HG02870 (cell line): ENCODE data around the gene DPP10.

Experiments
- ATAC-seq: cut with Tn5 transposase; IDR thresholded peaks from one replicate; pipeline ENCODE4 v1.9.1; 2021; ENCODE audit warnings: mild to moderate bottlenecking, moderate library complexity; ENCODE audit not compliant: unreplicated experiment

DPP10 gene

DNA sequence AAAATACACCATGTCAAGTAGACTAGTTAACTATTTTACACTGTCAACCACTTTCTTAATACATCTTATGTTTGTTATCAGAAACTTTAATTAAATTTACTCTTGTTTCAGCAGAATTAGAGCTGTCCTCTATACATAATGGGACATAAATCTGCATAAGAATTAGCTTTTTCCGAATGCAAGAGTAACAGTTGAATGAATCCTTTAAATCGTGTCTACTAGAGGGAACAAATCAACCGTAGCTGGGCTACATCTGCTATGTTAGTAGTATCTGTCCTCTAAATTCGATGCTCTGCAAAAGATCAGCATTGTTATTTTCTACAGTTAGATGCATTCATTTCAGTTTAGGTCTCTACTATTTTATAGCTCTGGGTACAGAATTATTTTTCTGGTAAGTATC, 1090.6 kb downstream of the DPP10 start:
- ATAC-seq, result no peak

DNA sequence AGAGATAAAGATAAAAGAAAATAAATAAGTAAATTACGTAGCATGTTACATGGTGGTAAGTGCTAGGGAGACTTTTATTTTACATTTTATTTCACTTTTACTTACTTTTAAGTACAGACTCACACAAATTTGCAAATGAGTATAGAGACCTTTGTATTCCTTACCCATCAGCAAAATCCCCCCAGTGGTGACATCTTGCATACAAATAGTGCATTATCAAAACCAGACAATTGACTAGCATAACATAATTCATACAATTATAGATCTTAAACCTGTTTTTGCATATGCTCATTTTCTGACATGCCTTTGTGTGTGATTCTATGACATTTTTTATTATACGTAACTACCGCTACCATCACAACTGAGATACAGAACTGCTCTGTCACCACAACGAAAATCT, 1099.4 kb downstream of the DPP10 start:
- ATAC-seq, result no peak

DNA sequence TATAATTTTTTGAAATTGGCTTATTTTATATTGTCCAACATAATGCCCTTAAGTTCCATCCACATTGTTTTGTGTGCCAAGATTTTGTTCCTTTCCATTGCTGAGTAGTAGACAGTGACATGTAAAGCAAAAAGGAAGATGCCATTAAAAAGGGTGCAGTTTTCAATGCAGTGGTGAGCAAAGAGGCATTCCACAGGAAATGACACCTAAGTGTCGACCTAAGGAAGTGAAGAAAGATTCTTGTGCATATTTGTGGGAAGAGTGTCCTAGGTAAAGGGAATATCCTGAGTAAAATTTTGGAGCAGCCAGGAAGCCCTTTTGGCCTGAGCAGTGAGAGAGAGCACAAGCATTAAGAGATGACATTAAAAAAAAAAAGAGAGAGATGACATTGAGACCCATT, 1099.9 kb downstream of the DPP10 start:
- ATAC-seq, result no peak

DNA sequence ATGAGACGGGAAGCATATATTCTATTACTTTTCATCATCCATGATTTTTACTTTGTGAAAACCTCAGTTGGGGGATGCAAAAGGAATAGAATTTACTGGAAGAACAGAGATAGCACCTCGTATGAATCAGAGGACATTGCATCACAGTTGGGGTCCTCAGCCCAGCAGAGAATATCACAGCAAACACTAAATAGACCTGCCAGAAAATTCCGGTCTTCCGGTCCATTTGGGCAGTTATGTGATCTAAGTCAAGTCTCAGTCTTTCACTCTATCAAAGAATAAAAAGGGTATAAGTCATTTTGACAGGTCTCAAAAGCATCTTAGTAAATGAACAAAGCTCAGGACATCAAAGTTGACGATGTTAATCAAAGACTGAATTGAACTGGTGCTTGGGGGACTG, 1100.6 kb downstream of the DPP10 start:
- ATAC-seq, result no peak

DNA sequence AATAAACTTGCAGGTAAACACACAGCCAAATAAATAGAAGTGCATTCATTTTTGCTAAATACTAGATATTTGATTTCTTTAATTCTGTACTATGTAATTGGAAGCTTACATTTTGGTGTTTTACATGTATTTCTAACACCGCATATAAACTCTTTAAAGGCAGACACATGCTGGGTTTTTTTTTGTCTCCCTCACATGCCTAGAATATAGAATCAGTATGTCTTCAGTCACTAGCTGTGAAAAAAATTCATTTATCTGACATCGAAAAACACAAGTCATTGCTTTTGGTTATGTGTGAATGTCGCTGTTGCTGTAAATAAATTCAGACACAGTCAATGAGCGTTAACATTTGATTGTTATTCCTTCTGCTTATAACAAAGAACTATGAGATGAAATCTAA, 1101.0 kb downstream of the DPP10 start:
- ATAC-seq, result no peak

DNA sequence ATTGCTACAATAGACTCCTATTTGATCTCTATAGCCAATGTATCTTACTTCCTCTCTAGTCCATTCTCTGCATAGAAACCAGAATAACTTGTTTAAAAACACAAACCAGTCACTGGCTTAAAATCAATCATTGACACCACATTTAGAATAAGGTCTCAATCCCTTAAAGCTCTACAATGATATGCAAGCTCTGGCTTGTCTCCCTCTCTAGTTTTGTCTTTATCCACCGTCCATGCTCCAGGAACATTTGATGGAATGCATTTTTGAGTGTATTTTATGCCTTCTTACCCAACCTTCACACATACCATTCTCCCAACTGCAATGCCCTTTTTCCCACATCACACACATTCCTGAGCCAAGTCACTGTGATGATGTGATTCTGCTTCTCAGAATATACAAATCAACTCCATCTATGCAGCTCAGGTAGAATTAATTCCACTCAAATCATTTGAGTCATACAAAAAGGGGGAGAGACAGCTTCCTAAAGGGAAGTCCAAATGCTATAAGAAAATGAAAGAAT, 1107.2 kb downstream of the DPP10 start:
- no peak for ATAC-seq

DNA sequence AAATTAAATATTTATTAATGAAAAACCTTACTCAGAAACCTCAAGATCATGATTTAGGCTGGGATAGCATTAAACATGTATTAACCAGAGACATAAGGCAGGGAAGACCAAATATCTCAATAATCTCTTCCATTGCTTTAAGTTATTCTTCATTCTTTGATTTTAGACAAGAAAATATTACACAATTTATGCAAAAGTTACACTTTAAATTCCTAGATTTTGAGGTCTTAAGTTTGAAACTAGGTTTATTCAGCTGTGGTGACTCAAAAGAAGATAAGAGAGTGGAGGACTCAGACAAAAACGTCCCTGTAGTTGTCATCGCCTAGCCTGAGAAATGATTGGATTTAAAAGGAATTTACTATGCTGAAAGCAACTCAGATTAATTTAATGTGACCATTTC, 1110.3 kb downstream of the DPP10 start:
- ATAC-seq, result no peak

DNA sequence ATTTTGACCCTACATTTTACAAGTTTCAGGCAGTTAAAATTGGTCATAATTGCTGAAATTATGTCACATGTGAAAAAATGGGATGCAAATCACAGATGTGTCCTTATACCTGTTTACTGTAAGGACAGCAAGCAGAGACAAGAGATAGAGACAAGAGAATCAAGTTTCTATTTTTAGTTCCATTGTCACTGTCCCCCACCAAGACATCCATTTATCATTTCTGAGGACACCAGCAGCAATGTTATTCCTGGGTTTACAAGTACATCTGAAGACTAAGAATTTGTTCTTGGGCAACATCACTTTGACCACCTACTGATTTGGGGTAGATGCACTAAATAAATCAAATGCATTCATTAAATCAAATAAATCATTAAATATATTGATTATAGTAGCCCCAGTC, 1111.7 kb downstream of the DPP10 start:
- ATAC-seq, result no peak

DNA sequence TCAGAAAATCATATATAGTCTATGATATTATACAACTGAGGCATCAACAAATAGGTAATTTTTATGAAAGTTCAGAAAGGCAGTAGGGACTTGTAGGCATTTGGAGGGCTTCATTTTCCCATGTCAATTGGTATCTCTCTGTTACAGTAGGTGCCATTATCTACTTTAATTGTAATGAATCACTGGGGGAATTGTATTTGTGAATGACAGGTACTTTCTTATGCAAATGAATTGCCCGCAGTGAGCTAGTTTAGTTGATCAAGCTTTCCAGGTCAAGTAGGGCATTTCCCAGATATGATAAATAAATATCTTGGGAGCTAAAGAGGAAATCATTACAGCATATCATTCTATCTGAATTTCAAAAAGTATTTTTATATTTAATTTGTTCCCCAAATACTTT, 1116.3 kb downstream of the DPP10 start:
- no peak for ATAC-seq

DNA sequence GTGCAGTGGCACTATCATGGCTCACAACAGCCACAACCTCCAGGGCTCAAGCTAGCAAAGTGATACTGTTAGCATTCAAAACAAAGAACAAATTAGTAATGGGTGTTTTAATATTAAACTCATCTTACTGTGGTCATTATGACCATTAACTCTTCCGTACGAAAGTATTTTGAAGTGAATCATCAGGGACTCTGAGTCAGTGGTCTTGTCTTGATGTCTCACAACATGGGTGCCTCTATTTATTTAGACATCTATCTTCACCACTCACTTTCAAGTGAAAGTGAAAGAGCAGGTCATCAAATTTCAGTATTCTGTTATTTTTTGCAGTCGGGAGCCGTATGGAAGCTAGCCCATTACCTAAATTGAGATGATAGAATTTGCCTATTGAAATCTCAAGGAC, 1118.2 kb downstream of the DPP10 start:
- ATAC-seq, result no peak

DNA sequence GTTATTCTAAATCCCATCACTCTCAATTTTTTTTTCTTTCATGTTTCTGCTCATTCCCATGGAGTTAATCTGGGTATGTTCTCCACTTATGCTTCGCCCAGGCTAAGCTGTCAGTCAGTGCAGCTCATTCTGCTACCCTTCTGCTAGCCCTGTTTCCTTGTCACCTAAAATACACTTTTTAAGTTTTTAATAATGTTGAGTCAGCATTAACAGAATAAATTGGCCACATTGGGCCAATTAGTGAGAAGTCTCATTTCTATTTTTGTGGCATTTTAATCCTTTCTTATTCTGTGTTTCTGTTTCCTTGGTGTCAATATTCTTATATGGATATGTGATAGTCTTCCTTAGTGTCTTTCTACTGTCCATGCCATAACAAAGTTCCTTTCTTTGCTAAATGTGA, 1126.2 kb downstream of the DPP10 start:
- no peak for ATAC-seq

DNA sequence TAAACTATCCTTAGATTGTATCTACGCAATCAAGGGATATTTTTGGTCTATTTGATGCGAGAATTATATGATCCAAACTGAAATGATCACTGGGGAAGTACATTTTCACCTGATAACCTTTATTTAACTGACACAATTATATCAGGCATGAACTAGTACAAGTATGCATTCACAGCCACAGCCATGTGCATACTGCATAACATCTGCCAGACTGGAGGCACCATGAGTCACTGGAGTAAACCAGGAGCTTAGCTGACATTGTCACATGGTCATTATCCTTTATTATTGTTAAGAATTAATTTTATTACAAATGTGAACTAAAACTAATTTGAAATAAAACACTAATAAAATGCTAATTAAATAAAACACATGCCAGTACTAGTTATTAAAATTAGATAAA, 1127.1 kb downstream of the DPP10 start:
- no peak for ATAC-seq

DNA sequence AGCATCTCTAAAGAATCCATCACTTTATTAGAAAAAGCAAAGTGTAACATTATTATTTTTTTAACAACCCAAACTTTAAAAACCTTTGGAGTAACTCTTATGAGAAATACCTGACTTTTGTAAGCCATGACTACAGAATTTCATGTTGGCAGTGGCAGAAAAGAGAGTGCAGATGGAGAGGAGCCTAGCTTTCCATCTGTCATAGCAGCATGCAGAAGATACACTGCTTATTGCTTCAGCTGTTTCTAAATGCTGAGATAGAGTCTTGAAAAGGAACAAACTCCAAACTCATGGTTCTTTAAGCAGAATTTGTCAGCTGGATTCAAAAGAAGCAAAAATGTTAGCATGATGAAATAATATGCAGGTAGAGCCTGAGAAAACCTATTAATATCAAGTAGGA, 1130.3 kb downstream of the DPP10 start:
- ATAC-seq, result no peak

DNA sequence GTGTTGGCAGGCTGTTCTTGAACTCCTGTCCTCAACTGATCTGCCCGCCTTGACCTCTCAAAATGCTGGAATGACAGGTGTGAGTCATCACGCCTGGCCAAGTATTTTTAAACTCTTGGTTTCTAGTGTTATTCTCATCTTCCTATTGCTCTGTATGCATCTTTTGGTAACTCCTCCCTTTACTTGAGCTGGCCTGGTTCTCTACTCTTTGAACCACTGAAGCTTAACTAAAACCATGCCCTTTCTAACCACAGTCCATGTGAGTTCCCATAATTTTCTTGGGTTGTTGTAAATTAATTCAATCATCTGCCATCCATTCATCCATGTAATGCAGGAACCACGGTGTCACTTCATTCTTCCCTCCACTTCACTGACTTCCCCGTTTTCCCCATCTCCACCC, 1131.3 kb downstream of the DPP10 start:
- ATAC-seq, result no peak

DNA sequence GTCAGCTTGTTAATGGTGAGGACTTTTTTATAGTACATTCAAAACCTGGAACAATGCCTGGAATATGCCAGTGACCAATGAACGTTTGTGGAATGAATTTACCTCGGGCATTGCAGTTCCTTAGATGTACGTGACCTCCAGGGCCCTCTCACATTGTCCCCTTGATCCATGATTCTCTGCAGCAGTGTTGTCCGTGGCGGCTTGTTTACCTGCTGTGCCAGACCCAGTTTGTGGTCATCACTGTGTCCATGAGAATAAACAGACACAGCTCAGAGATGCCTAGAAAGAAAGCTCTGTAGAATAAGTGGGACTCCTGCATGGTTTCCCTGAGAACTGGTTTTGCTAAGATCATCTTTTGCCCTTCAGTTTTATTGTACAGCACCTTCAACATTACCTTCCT, 1132.2 kb downstream of the DPP10 start:
- no peak for ATAC-seq

DNA sequence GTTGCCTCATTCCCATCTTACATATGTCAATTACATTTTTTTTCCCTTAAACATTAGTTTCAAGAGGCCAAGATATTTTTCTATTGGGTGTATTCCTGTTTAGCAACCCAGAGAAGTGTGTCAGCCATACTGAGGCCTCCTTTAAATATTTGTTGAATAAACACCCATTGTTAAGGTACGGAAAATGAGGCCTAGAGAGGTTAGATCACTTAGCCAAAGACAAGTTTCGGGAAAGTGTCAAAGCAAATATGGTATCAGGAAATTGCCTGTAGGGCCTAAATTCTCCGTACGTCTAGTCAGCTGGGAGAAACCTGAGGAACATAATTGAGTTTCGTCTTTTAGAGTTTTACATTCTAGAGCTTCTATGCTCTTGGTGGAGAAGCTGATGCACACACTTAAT, 1138.3 kb downstream of the DPP10 start:
- no peak for ATAC-seq

DNA sequence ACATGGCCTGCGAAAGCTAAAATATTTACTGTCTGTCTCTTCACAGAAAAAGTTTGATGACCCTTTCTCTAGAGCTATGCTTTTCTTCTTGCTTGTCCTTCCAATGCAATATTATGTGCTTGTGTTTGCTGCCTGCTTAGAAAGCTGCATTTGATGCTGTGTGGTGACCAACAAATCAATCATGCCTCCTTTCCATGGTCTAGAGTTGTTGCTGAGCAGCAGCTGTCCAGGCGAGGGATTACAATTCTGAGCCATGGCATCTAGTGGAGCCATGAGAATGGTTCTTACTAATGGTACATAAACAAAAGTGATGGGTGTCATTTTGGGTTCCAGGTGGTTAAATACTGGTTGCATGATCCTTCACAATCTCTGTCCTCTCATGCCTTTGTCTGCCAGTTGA, 1142.1 kb downstream of the DPP10 start:
- ATAC-seq, result no peak

DNA sequence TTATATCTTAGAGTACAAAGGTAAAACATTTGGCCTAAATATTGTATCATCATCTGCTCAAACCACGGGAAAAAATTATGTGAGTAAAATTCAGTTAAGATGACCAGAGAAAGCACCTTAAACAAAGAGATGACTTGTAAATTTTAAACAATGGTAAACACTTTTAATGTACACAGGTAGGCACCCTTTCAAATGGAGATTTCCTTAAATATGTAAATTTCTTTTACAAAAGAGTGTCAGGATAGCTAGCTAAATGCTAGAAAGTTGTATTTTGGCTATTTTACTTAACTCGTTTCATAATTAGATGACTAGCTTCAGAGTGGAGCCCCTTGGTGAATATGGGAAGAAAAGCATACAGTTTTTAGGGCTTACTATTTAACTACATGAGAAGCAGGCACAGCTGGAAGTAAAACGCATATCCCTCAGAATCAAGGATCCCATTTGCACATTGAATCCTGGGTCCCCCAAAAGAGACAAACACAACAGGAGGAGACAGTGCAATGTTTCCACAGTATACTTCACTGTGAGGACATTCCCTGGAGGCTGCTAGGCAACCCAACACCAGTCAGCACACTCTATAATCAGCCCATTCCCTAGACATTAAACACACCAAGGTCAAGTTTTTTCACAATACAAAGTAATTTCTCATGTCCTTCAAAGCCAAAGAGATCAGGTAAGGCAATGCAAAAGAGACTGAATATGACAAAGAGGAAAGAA, 1154.4 kb downstream of the DPP10 start:
- ATAC-seq, result no peak

DNA sequence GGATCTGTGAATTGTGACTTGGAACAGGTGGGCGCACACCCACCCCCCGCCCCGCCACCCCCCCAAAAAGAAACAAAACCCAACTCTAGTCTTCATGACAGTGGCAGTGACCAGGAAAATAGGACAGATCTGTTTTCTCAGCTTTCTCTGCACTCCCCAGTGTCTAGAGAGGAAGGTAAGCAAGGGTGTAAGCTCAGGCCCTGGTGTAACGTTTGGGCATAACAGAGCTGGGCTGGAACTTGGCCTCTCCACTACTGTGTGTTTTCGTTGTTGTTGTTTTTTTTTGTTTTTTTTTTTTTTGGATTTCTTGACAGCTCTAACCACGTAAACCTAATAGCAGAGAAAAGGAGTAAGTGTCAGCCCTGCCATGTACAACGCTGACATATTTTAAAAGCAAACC, 1160.8 kb downstream of the DPP10 start:
- ATAC-seq, result no peak

DNA sequence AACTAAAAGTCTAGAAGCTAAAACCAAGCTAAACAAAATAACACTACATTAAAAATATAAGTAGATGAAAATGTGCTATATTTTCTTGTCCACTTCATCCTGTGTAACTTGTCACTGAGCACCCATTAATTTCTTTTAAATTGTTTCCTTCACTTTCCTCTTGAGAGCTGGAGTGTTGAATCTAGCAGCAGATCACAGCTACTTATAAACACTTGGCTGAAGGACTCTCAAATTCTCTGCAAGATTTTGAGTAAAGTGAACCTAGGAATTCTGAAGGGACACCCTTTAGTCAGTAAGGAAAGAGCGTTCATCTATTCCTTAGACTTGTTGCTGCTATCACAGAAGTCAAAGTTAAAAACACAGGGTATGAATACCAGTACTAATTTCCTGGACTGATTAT, 1163.9 kb downstream of the DPP10 start:
- ATAC-seq, result no peak

DNA sequence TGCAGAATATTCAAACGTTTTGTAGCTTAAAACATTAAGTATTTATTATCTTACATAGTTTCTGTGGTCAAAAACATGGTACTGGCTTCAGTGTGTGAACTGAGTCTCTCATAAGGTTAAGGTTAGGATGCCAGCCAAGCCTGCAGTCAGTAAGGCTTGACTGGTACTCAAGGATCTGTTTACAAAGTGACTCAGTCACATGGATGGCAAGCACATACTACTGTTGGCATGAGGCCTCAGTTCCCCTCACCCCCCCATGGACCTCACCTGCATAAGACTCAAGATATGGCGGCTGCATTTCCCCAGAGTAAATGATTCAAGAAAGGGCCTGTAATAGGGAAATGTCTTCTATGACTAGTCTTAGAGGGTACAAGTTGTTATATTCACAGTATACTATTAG, 1167.5 kb downstream of the DPP10 start:
- no peak for ATAC-seq

DNA sequence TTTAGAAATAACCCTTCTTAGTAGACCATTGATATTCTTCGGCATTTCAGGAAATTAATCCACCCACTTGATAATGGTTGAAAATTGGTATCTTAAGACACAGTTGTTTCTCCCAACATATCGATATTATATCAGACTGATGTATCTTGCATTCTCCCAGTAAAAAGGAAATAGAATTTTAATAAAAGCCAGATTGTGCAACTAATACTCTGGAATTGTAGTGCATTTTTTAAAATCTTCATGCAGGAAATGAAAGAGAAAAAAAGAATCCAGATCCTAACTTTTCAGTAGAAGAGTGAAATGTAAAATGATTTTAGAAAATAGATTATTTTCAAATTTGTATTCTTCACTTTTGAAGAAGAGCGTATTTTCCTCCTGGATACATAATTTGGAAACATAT, 1168.4 kb downstream of the DPP10 start:
- ATAC-seq, result no peak

DNA sequence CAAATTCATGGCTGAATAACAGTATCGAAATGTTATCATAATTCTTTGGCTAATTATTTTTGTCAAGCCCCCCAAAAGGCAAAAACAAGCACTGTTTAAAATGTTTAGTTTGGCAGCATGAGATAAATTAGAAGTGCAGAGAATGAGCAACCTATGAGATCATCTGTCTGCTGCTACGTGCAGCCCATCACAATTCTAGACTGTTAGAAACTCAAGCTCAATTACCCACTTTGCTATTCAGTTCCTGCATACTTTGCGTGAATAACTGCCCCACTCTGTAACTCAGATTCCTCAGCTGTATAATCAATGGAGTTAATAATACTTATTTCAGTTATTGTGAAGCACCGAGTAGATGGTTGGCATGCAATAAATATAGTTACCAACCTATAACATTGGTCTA, 1181.9 kb downstream of the DPP10 start:
- ATAC-seq, result no peak
